Epithelial cell of proximal tubule (primary cell): ENCODE data around the gene DDX6. TPM values are rescaled to one million over a fixed set of nuclear protein-coding genes. Genes with fewer than 3 reads are reported as not detected.

Experiments
- DNase-seq: peaks from one replicate; pipeline ENCODE4 v3.0.0-alpha.2; 2011; ENCODE audit warnings: low read depth
- H3K4me3 ChIP-seq: 2 replicates; pipeline ENCODE4 v1.5.1; 2011; ENCODE audit warnings: low read depth, mild to moderate bottlenecking, low read length
- CTCF ChIP-seq: conservative IDR thresholded peaks from 2 replicates; pipeline ENCODE4 v1.5.1; 2012; ENCODE audit warnings: low read depth, mild to moderate bottlenecking, low read length
- total RNA-seq: library from RNA; depleted of rRNA; stranded (reverse); fragments of >200 nt; gene quantifications from 2 replicates; pipeline ENCODE4 v1.2.3, GENCODE V29; 2015

DDX6 gene
- total RNA-seq, 1 donor from 2014 or later = 32.6 TPM

DNA sequence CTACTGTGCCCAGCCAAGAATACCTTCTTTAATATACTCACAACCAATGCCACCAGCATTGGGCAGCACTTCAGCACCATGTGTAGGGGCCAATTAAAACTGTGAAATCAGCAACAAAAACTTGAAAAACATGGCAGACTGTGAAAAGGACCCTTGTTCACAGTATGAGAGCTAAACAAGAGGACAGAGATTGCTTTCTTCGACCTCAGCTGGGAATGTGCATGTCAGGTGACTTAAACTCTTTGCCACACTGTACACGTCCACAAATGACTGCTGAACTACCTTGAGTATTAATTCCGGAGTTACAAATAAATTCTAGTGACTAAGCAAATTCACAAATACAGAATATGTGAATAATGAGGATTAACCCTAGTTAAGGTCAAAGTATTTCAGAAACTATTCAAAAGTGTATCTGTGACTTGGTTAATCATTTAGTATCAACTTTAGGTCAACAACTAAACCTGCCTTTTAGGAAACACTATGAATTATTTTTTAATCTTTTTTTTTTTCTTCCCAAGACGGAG lies 33.0 kb downstream of the DDX6 start:
- no peak for DNase-seq
- H3K4me3 ChIP-seq = no peak overlapping the region
- TF ChIP-seq CTCF = no peak

DNA sequence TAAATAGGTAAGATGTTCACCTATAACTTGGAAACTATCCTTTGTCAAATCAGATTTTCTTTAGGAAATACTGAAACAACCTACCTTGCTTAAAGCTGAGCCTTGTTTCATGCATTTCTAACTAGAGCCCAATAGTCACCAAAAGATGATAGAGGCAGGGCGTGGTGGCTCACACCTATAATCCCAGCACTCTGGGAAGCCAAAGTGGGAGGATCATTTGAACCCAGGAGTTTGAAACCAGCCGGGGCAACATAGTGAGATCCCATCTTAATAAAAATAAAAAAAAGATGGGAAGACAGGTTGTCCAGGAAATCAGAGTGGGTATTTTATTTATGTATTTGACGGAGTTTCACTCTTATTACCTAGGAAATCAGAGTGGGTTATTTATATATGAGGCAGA lies 38.3 kb downstream of the DDX6 start:
- DNase-seq = no peak
- no peak for TF ChIP-seq CTCF
- H3K4me3 ChIP-seq = no peak overlapping the region

DNA sequence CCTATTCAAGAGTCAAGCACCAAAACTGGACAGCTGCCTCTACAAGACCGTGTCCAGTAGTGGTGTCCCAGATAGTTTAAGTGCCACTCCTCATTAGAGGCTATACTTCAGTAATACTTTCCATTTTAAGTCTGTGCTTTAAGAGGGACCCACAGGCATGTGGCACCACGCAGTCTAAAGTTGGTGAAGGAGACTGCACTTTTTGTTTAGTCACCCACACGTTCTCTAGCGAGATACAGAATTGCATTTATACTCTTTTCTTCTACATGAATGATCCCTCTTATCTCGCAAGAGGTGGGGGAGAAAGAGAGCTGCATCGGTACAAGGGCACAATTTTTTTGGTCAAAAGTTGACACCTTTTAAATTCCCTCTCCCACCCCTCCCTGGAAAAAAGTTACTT lies 41.5 kb downstream of the DDX6 start:
- no peak for DNase-seq
- TF ChIP-seq CTCF = no peak
- no peak overlapping the region for H3K4me3 ChIP-seq

DNA sequence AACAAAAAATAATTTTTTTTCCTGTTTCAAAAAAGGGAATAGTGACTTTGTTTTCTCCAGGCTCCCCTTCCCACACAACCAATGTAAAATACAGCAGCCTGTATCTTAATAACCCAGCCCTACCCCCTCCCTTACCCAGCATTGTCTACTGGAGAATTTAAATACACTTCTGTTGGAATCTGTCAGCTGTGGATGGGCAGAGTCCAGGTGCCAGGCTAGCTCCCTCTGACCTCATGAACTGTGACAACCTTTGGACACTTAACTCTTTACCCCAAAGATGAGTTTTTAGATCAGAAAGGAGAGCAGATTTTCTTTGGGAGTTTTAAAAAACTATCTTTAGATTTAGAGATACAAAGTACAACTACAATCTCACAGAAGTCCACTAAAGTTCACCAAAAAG lies 42.9 kb downstream of the DDX6 start:
- H3K4me3 ChIP-seq = no peak overlapping the region
- TF ChIP-seq CTCF = no peak
- DNase-seq = no peak

GRCh38 chr11:118746988-118747585 lies 43.9 kb downstream of the DDX6 start:
- H3K4me3 ChIP-seq = no peak overlapping the region
- TF ChIP-seq CTCF = no peak
- no peak for DNase-seq

GRCh38 chr11:118744046-118744445 lies 46.9 kb downstream of the DDX6 start:
- no peak overlapping the region for H3K4me3 ChIP-seq
- DNase-seq = no peak
- no peak for TF ChIP-seq CTCF

- H3K4me3 ChIP-seq = no peak overlapping the region
- no peak for TF ChIP-seq CTCF
- no peak for DNase-seq
Measured at GRCh38 chr11:118742304-118742703, 48.7 kb downstream of the DDX6 start.
